Fibroblast of skin of right quadriceps (primary cell): ENCODE measurements around the gene NELL1.
"Not testable (repeated sequence)": the region's sequence is repeated elsewhere in the genome, so short reads cannot be mapped to it uniquely, and the experiment has no call there.

Experiments used
- DNase-seq: peaks from one replicate; pipeline ENCODE4 v3.0.0-alpha.2; 2013

NELL1 gene

DNA sequence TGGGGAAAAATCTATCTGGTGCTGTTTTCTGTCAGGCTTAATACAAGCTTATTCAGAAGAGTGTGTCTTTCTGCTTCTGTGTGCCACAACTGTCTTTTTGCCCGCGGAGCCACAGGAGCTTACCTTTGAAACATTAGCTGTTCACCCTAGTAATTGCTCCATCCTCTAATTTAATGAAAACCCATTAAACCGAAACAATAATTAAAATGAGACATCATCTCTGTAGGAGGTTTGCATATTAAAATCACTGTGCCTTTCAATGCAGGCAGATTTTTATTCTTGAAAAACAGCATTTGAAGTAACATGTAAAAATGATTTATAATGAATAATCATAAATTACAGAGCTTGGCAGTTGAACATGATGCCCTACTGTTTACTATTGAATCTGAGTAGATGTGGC, 102.3 kb downstream of the NELL1 start:
- no peak for DNase-seq

- no peak for DNase-seq
Observed at GRCh38 chr11:20775331-20775730, 105.9 kb downstream of the NELL1 start.

- no peak for DNase-seq
Observed at GRCh38 chr11:20782775-20783174, 113.4 kb downstream of the NELL1 start.

GRCh38 chr11:20783220-20783619, 113.8 kb downstream of the NELL1 start:
- DNase-seq, result no peak

GRCh38 chr11:20790622-20791021, 121.2 kb downstream of the NELL1 start:
- DNase-seq, result no peak

GRCh38 chr11:20795005-20795404, 125.6 kb downstream of the NELL1 start:
- DNase-seq, result no peak

DNA sequence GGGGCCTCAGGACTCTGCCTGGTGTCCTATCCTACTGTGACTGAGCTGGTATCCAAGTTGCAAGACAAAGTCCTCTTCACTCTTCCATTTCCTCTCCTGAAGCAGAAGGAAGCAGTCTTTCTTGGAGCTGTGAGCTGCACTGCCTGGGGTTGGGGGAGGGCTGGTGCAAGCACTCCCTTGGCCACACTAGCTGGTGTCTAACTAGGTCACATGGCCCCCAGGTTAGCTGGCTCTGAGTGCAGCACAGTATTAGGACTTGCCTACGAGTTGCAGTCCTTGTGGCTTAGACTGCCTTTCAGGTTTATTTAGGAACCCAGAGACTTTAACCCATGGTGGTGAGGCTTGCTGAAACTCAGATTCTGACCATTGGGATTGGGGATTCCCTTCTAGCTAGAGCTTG, 138.9 kb downstream of the NELL1 start:
- no peak for DNase-seq

- no peak for DNase-seq
Observed at GRCh38 chr11:20821046-20821445, 151.7 kb downstream of the NELL1 start.

DNA sequence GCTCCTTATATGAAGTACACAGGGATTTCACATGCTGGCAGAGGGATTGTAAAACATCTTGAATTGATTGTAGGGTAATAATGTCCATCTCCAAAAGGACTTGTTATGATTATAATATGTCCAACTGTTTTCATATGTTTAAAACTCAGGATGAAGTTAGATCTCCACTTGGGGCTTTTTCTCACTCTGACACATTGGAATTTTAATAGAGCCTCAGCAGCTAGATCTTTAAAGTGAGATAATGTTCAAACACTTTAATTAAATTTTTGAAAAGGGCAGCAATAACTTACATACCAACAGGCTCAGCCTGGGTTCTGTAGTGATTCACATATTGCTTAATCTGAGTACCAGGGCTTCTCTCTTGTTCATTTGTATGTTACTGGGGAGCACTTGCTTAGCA, 152.1 kb downstream of the NELL1 start:
- DNase-seq, result no peak

DNA sequence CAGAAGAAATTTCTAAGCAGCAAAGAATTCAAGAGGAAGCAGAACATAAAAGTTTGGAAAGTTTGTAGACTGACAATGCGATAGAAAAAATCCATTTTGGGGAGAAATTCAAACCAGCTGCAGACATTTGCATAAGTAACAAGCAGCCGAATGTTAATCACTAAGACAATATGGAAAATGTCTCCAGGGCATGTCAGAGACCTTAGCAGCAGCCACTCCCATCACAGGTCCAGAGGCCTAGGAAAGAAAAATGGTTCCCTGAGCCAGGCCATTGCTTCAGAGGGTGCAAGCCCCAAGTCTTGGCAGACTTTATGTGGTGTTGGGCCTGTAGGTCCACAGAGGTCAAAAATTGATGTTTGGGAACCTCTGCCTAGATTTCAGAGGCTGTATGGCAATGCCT, 155.4 kb downstream of the NELL1 start:
- no peak for DNase-seq

DNA sequence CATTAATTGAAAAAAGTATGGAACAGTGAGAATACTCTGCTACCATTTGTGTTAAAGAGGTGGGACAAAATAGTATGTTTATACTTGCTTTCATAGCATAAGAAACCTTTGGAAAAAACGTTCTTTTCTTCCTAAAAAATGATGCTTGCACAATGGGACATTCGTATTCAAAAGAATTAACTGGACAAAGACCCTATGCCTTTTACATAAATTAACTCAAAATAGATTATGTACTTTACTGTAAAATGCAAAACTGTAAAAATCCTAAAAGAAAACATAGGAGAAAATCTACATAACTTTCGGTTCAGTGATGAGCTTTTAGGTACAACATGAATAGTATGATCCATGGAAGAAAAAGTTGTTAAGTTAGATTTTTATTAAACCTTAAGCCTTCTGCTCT, 166.2 kb downstream of the NELL1 start:
- DNase-seq, result no peak

DNA sequence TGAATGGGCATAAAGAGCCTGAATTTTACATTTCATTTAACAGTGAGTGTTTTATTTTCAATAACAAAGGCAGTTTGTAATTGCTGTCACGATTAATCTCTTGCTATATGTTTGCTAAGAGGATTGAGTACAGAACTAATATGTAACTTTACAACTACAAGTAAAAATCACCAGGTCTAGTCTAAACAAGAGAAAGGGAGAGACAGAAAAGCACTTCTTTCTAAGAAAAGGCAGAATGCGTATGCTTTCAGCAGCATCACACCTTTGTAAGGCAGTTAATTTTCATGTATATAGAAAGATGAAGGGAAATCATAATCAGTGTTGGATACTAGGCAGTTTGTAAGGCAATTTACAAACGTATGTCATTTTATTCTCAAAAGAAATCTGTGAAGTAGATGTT, 169.8 kb downstream of the NELL1 start:
- DNase-seq, result no peak

- DNase-seq, result no peak
Observed at GRCh38 chr11:20840341-20840740, 171.0 kb downstream of the NELL1 start.

DNA sequence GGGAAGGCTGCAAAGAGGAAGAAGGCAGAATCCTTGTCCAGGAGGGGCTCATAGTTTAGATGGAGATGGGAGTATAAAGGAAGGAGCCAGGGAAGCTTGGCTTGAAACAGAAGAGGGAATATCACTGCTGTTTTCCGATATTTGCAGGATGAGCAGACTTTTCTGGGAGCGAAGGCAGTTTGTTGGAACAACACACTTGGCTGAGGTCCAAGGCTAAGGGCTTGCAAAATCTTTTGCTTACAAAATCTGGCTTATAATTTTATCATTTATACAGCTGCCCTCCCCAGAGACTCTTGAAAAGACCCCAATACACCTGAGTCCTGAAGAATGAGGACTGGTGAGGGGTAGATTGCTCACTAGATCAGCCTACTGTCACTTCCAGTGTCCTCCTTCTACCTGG, 174.8 kb downstream of the NELL1 start:
- no peak for DNase-seq

DNA sequence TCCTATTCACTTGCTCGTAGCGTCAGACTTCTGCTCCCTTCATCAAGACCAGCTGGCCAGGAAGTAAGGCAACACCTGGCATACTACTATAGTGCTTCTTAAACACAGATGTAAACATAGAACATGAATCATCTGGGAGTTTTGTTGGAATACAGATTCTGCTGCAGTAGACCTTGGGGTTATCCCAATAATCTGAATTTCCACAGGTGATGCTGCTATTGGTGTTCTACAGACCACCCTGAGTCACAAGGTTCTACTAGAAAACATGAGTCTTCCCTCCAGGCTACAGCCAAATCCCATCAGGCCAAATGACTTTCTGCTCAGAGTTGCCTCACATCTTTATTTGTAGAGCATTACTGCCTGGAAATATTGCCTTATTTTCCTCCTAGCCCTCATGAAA, 175.2 kb downstream of the NELL1 start:
- no peak for DNase-seq

DNA sequence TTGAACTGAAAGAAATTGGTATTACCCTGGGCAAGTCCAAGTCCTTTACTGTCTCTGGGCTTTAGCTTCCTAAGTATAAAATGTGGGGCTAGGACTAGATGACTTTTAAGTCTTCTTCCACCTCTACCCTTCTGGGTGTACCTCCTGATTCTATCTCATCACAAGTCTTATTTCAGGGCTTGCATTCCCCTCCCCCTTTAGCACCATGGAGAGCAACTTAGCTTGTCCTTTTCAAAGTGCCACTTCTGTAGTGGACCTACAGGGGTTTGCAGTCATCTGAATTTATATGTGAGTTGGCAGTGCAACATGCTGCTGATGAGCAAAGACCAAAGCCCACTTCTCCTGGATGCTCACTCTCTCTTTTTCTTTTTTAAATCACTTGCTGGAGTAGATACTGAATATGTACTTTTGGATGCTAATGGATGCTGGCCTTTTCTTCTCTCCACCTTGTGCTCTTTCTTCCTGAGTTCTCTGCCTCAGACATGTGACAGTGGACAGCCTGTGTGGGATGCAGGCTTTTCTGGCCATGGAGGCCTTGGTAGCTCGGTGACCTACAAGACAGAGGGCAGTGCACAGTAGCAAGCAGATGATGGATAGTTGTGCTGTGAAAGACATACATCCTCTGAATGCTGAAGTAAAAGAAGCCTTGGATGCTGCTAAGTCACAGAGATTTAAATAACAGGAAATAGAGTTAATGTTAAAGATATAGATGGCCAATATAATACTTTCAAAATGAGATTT, 185.0 kb downstream of the NELL1 start:
- no peak for DNase-seq

DNA sequence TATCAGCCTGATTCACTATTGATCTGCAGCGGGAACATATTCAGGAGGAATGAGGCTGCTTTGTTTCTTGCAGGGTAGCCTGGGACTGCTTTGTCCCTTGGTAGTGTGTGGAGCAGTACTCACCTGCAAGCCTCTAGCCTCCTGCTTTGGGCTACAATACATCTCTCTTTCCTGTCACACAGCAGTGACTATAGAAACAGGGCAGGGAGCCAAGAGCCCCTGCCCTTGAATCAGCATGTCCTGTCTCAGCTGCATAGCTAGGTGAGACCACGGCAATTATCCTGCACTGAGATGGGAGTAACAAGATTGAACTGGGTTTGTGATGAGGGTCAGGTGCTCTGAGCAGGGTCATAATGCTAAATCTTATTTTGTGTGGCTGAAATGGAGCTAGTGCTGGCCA, 191.9 kb downstream of the NELL1 start:
- no peak for DNase-seq

GRCh38 chr11:20862263-20862662, 192.9 kb downstream of the NELL1 start:
- DNase-seq, result not testable (repeated sequence)

- no peak for DNase-seq
Observed at GRCh38 chr11:20864628-20865027, 195.2 kb downstream of the NELL1 start.

- no peak for DNase-seq
Observed at GRCh38 chr11:20865161-20865560, 195.8 kb downstream of the NELL1 start.

DNA sequence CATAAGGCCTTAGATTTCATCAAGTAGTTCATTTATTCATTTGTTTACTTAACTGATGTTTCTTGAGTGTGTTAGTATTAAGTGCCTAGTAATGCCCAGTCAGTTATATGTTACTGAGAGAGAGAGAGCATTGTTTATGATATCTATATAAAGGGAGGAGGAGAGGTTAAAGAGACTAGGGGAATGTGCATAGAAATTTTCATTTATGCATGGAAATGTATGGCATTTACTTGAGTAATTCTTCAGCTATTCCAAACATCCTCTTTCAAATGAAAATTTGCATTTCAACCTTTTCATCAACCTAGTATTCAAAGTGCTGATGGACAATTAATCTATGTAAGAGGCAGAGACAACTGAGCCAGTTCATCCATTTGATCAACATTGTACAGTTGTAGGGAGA, 199.7 kb downstream of the NELL1 start:
- no peak for DNase-seq

- DNase-seq, result no peak
Observed at GRCh38 chr11:20873054-20873453, 203.7 kb downstream of the NELL1 start.

DNA sequence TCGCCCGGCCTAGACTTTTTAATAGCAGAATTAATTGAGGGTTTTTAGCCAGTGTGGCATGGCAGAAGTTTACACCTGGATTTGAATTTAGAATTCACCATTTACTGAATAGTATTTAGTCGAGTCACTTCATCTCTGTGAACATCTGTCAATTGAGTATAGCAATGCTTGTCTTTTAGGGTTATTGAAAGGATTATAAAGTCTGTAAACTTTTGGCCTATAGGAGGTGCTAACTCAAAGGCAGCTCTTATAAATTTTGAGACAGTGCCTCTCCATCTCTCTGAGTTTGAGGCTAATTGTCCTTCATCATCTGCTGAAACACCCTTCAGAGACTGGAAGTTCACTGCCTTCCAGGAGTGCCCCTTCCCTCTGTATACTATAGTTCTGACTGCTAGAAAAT, 205.0 kb downstream of the NELL1 start:
- no peak for DNase-seq

DNA sequence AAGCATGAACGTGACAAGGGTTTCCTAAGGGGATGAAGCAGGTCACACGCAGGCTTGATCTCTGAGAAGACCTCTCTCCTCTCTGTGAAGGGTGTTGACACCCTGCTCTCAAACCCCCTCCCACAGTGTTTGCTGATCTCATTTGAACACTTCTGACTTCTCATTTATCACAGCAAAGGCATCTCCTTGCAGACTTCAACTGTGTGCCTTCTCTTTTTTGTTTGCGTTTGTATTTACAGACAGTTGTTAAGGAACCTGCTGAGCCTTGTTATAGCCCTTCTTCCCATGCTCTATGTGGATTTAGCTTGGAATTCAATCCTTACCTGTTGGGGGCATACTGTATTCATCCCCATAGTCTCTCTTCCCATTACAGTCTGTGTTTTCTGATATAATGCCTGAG, 206.5 kb downstream of the NELL1 start:
- no peak for DNase-seq

DNA sequence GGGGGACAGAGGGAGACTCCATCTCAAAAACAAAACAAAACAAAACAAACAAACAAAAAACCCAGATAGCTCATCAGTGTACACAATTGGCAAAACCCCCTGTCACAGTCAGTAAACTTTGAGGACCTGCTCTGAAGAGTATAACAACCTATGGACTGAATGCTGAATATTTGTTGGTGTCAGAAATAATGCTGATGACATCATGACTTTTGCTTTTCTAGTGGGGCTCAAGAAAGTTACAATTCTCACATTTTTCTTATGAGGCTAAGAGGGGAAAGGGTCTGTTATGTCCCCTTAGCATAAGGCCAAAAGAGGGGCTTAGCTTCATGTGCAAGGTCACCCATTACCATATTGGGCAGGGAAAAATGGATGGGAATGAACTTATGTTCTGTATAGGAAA, 207.4 kb downstream of the NELL1 start:
- DNase-seq, result no peak

DNA sequence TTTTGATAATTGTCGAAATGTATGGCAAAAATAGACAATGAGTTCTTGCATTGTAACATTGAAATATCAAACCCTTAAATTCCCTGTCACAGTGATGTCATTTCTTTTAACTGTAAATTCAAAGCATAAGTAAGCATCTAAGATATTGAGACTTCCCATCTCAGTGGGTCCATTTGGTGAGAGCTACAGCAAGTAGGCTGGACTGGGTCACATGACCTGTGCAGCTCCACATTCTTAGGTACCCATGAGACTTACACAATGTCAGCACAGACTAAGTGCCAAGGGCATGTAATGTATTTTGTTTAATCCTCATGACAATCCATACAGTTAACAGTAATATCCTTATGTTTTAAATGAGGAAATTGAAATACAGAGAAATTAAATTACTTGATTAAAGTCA, 210.7 kb downstream of the NELL1 start:
- no peak for DNase-seq
